HG03175 (cell line): ENCODE results near the gene MYL4.
"Not testable (repeated sequence)": the region's sequence is repeated elsewhere in the genome, so short reads cannot be mapped to it uniquely, and the experiment has no call there.

Experiments used
- ATAC-seq: cut with Tn5 transposase; IDR thresholded peaks from one replicate; pipeline ENCODE4 v1.9.1; 2021; ENCODE audit warnings: mild to moderate bottlenecking, moderate library complexity; ENCODE audit not compliant: unreplicated experiment

The MYL4 gene

DNA sequence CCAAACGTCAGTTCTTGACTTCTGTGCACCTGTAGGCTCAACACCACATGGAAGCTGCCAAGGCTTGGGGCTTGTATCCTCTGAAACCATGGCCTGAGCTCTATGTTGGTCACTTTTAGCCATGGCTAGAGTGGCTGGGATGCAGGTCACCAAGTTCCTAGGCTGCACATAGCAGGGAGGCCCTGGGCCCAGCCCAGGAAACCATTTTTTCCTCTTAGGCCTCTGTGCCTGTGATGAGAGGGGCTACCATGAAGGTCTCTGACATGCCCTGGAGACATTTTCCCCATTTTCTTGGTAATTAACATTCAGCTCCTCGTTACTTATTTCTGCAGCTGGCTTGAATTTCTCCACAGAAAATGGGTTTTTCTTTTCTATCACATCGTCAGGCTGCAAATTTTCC lies 59.8 kb downstream of the MYL4 start:
- not testable (repeated sequence) for ATAC-seq

GRCh38 chr17:47269561-47270280 lies 60.6 kb downstream of the MYL4 start:
- ATAC-seq, result not testable (repeated sequence)

DNA sequence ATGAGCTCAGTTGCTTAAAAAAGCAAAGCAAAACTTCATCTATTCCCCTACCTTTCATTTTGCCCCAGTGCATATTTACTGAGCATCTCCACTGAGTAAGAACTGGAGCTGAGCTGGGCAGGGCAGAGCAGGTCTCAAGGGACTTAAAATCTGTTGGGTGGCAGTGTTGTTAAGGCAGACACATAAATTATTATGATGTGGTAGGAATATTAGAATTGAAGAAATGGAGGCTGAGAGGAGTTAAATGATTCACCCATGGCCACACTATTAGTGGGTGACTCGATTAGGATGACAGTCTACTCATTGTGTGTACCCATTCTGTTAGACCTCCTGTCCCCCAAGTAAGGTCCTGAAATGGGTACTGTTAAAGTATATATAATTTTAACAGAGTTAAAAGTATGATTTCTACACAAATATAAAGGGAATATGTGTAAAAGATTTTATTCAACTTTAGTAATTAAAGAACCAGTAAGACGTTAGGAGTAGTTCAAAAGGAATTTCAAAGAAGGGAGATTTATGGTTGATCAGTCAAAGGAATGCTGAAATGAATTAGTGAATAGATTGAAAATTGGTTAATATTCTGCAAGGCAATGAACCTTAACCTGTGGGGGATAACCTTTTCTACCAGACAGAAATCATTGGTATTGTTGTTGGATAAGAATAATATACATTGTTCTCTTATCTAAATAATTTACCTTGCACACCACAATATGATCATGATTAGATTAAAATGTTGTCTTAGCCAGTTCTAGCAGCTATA lies 62.0 kb downstream of the MYL4 start:
- no peak for ATAC-seq

DNA sequence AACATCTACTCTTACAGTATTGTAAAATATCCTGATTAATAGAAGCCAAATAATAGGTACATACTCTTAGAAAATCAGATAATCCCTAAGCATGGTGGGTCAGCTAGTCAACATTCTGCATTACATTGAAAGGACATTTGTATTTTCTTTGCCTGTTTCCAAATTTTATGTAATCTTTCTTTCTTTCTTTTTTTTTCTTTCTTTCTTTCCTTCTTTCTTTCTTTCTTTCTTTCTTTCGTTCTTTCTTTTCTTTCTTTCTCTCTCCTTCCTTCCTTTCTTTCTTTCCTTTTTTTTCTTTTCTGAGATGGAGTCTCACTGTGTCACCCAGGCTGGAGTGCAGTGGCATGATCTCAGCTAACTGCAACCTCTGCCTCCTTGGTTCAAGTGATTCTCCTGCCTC lies 63.3 kb downstream of the MYL4 start:
- ATAC-seq, result no peak

- ATAC-seq, result no peak
Observed at GRCh38 chr17:47273245-47273644, 64.1 kb downstream of the MYL4 start.
